Karpas-422 (cell line): Measurements from ENCODE around the gene PRR7. TPM values are rescaled to one million over a fixed set of nuclear protein-coding genes. Genes with fewer than 3 reads are reported as not detected.

Experiments used
- DNase-seq: peaks from one replicate; pipeline ENCODE4 v3.0.0-alpha.2; 2015
- H2AFZ ChIP-seq: fragments of 200-600 bp; sonication (generic); 2 replicates; pipeline ENCODE4 v1.6.1; 2014; ENCODE audit warnings: antibody characterized with exemption, low read length, mixed read lengths
- H3K27ac ChIP-seq: fragments of 200-600 bp; sonication (generic); 2 replicates; pipeline ENCODE4 v1.5.1; 2014; ENCODE audit warnings: mild to moderate bottlenecking, low read length, moderate library complexity
- H3K27me3 ChIP-seq: fragments of 200-600 bp; sonication (generic); 2 replicates; pipeline ENCODE4 v1.6.1; 2014; ENCODE audit warnings: low read length, mixed read lengths
- H3K36me3 ChIP-seq: fragments of 200-600 bp; sonication (generic); 2 replicates; pipeline ENCODE4 v1.6.1; 2014; ENCODE audit warnings: low read length, mixed read lengths; ENCODE audit not compliant: insufficient read depth
- H3K4me1 ChIP-seq: fragments of 200-600 bp; sonication (generic); 2 replicates; pipeline ENCODE4 v1.6.1; 2014; ENCODE audit warnings: mild to moderate bottlenecking, low read length, mixed read lengths
- H3K4me2 ChIP-seq: fragments of 200-600 bp; sonication (generic); 2 replicates; pipeline ENCODE4 v1.6.1; 2014; ENCODE audit warnings: low read length, low read depth, mild to moderate bottlenecking; ENCODE audit not compliant: poor library complexity, severe bottlenecking
- H3K4me3 ChIP-seq: fragments of 200-600 bp; sonication (generic); 2 replicates; pipeline ENCODE4 v1.5.1; 2014; ENCODE audit warnings: mild to moderate bottlenecking, antibody characterized with exemption, low read length, mixed read lengths
- H3K79me2 ChIP-seq: fragments of 200-600 bp; sonication (generic); 2 replicates; pipeline ENCODE4 v1.6.1; 2014; ENCODE audit warnings: mild to moderate bottlenecking, low read length, mixed read lengths
- H3K9ac ChIP-seq: fragments of 200-600 bp; sonication (generic); 2 replicates; pipeline ENCODE4 v1.6.0; 2014; ENCODE audit warnings: low read length
- H3K9me2 ChIP-seq: fragments of 200-600 bp; sonication (generic), shearing (Covaris generic); replicated peaks from 2 replicates; pipeline ENCODE4 v1.6.0; 2014; ENCODE audit warnings: mild to moderate bottlenecking, low read length, moderate library complexity; ENCODE audit not compliant: insufficient read depth
- H3K9me3 ChIP-seq: fragments of 300-700, 200-600 bp; sonication (generic); 2 replicates; pipeline ENCODE4 v1.6.1; 2014; ENCODE audit warnings: low read length, mixed read lengths
- H4K20me1 ChIP-seq: fragments of 200-600 bp; sonication (generic); 2 replicates; pipeline ENCODE4 v1.6.1; 2014; ENCODE audit warnings: mild to moderate bottlenecking, antibody characterized with exemption, low read length, low read depth; ENCODE audit not compliant: insufficient read depth
- total RNA-seq: library from RNA; depleted of rRNA; stranded (reverse); fragments of >200 nt; shearing (Covaris generic); gene quantifications from 2 replicates; pipeline ENCODE4 v1.2.3, GENCODE V29; 2014; ENCODE audit warnings: low replicate concordance

The PRR7 gene
- total RNA-seq, 1 experiment from 2014 or later: 26.8 TPM

- H3K27ac ChIP-seq: peak overlapping the region; percentile 61
- peak; percentile 83 for DNase-seq
Observed at GRCh38 chr5:177472460-177473442, 26.1 kb downstream of the PRR7 start.

DNA sequence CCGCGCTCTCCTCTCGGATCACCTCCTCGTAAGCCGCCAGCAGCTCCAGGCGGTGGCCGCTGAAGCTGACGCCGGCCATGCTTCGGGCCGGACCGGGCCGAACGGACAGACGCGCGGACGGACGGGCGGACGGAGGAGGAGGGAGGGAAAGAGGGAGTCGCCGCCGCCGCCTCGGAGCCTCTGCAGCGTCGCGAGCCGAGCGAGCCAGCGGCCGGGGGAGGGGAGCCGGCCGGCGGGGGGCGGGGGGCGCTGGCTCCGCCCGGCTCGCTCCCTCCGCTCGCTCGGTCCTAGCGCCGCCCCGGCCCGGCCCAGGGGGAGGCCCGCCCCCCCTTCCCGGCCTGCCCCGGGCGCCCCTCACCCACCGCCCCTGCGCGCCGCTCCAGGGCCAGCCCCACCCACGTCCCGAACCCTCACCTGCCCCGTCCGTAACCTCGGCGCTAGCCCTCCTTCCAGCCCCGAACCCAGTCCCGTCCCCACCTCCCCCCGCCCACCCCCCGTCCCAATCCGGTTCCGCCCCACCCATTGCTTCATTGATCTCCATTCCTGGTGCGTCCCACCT lies 26.9 kb downstream of the PRR7 start, which contains the start of gene DBN1:
DBN1 (minus strand) TSS at position 192 of the 559 bp plus-strand sequence; CDS start at position 79, 113 bp downstream.
- DNase-seq: peak; percentile 83
- H3K9me3 ChIP-seq: no peaks in the 10 kb centered on the region
- H3K27ac ChIP-seq: peak within 1 kb of the TSS; percentile 61
- peak within 1 kb of the TSS; percentile 76 for H3K9ac ChIP-seq
- H3K27me3 ChIP-seq: no peaks in the 10 kb centered on the region
- no peaks in the 10 kb centered on the region for H3K9me2 ChIP-seq
- peak within 1 kb of the TSS; percentile 78 for H3K4me3 ChIP-seq
- H2AFZ ChIP-seq: no peak within 1 kb of the TSS
- H3K79me2 ChIP-seq: peaks cover 23% of the 10 kb centered on the region
- H3K4me1 ChIP-seq: peaks cover 25% of the 10 kb centered on the region
- H3K4me2 ChIP-seq: peak within 1 kb of the TSS; percentile 80
- peaks cover under 1% of the 10 kb centered on the region; the same call in 1 of the 2 replicates for H3K36me3 ChIP-seq
- H4K20me1 ChIP-seq: no peaks in the 10 kb centered on the region; the same call in 1 of the 2 replicates

More at GRCh38 chr5:177472460-177473442, 26.1 kb downstream of the PRR7 start:
- Histone ChIP-seq H3K4me2 (peak overlapping the region; percentile 80), H3K36me3 (peaks cover 6% of the 10 kb centered on the region; the same call in 1 of the 2 replicates), H2AFZ (no peak overlapping the region), H3K79me2 (peaks cover 23% of the 10 kb centered on the region), H3K4me1 (peaks cover 25% of the 10 kb centered on the region), H3K9ac (peak overlapping the region; percentile 76), H3K9me3 (no peaks in the 10 kb centered on the region), H3K9me2 (no peaks in the 10 kb centered on the region), H3K27me3 (no peaks in the 10 kb centered on the region), H4K20me1 (no peaks in the 10 kb centered on the region; the same call in 1 of the 2 replicates), H3K4me3 (peak overlapping the region; percentile 78)

GRCh38 chr5:177474002-177474476 lies 27.4 kb downstream of the PRR7 start:
- Histone ChIP-seq H3K9me3 (no peaks in the 10 kb centered on the region), H2AFZ (no peak overlapping the region), H3K27me3 (no peaks in the 10 kb centered on the region), H3K36me3 (no peaks in the 10 kb centered on the region), H3K79me2 (peaks cover 23% of the 10 kb centered on the region), H3K4me2 (no peak overlapping the region), H3K9me2 (no peaks in the 10 kb centered on the region), H4K20me1 (no peaks in the 10 kb centered on the region; the same call in 1 of the 2 replicates), H3K9ac (peak overlapping the region; percentile 27; the same call in 1 of the 2 replicates), H3K4me3 (no peak overlapping the region), H3K4me1 (peaks cover 26% of the 10 kb centered on the region), H3K27ac (no peak overlapping the region)
- no peak for DNase-seq

GRCh38 chr5:177474846-177475562 lies 28.4 kb downstream of the PRR7 start:
- Histone ChIP-seq H3K4me1 (peaks cover 28% of the 10 kb centered on the region), H2AFZ (no peak overlapping the region), H3K9ac (no peak overlapping the region), H3K27me3 (no peaks in the 10 kb centered on the region), H3K79me2 (peaks cover 23% of the 10 kb centered on the region), H4K20me1 (no peaks in the 10 kb centered on the region; the same call in 1 of the 2 replicates), H3K4me3 (no peak overlapping the region), H3K4me2 (no peak overlapping the region), H3K36me3 (no peaks in the 10 kb centered on the region), H3K27ac (no peak overlapping the region), H3K9me2 (no peaks in the 10 kb centered on the region), H3K9me3 (no peaks in the 10 kb centered on the region)
- DNase-seq: no peak

DNA sequence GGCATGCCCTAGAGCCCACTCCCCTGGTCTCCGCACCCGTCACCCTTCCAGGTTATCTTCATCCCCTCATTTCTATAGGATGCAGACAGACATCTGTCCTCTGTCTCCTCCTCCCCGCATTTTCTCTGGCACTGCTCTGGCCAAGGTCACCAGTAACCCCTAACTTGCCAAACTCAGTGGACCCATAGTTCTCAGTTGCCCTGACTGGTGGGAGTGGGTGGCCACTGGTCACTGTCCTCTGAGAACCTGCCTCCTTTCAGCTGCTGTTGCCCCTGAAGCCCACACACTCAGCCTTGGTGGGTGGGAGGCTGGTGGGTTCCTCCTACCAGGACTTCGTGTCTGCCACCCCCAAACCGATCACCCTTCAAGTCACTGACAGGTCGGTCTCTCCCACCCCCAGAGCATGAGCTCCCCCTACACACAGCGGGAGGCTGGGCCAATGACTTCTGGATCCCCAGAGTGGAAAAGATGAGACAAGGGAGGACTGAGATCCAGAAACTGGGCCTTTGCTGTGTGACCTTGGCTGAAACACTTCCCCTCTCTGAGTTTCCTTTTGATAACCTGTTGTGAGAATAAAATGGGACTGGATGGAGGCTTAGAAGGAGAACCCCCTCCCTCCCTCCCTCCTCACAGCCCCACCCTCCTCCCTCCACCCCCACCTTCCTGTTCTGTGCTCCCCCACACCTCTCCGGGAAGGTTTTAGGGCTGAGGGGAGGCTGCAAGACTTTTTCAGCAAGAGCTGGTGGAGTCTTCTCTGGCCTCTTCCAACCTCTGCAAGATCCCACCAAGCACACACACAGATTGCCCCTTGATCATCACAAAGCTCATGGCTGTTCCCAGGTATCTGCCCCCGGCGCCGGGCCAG lies 29.2 kb downstream of the PRR7 start:
- H3K27ac ChIP-seq: no peak overlapping the region
- H3K27me3 ChIP-seq: no peaks in the 10 kb centered on the region
- no peaks in the 10 kb centered on the region for H3K36me3 ChIP-seq
- H4K20me1 ChIP-seq: no peaks in the 10 kb centered on the region; the same call in 1 of the 2 replicates
- DNase-seq: no peak
- H2AFZ ChIP-seq: no peak overlapping the region
- H3K9me2 ChIP-seq: no peaks in the 10 kb centered on the region
- H3K9me3 ChIP-seq: no peaks in the 10 kb centered on the region
- H3K4me2 ChIP-seq: no peak overlapping the region
- H3K4me1 ChIP-seq: peaks cover 28% of the 10 kb centered on the region
- peaks cover 19% of the 10 kb centered on the region for H3K79me2 ChIP-seq
- no peak overlapping the region for H3K4me3 ChIP-seq
- no peak overlapping the region for H3K9ac ChIP-seq

DNA sequence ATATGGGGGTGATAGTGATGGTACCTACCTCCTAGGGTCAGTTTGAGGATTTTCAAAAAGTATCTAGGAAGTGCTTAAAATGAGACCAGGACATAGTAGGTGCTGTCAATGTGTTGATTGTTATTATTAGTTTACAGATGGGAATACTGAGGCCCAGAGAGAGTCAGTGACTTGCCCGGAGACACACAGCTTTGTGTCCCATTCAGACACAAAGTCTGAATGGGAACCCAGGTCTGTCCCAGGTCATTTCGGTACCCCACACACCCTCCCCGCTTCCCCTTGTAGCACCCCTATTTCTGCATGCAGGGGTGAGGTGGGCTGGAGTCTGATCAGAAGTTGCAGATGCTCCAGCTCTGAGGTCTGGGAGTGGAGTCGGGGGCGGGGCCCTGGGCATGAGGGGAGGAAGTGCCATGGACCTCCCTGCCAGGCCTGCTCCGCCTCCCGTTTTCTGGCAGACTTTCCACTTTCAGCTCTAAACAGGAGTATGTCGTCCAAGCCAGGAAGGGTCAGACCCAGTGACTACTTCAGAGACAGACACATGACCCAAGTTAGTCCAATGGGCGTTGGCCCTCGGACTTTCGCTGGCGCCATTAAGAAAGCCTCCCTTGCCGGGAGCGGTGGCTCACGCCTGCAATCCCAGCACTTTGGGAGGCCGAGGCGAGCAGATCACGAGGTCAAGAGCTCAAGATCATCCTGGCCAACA lies 30.1 kb downstream of the PRR7 start:
- Histone ChIP-seq H3K4me2 (no peak overlapping the region), H3K27me3 (no peaks in the 10 kb centered on the region), H2AFZ (no peak overlapping the region), H3K9me3 (no peaks in the 10 kb centered on the region), H3K4me1 (peaks cover 25% of the 10 kb centered on the region), H3K36me3 (no peaks in the 10 kb centered on the region; the same call in 1 of the 2 replicates), H4K20me1 (no peaks in the 10 kb centered on the region; the same call in 1 of the 2 replicates), H3K27ac (no peak overlapping the region), H3K9me2 (no peaks in the 10 kb centered on the region), H3K9ac (no peak overlapping the region), H3K4me3 (no peak overlapping the region), H3K79me2 (peaks cover 10% of the 10 kb centered on the region)
- no peak for DNase-seq
